HG03064 (cell line): ENCODE measurements around the gene FNTB.

ENCODE experiments used
- ATAC-seq: cut with Tn5 transposase; IDR thresholded peaks from one replicate; pipeline ENCODE4 v1.9.1; 2021; ENCODE audit warnings: low read depth; ENCODE audit not compliant: unreplicated experiment

The FNTB gene, protein sequence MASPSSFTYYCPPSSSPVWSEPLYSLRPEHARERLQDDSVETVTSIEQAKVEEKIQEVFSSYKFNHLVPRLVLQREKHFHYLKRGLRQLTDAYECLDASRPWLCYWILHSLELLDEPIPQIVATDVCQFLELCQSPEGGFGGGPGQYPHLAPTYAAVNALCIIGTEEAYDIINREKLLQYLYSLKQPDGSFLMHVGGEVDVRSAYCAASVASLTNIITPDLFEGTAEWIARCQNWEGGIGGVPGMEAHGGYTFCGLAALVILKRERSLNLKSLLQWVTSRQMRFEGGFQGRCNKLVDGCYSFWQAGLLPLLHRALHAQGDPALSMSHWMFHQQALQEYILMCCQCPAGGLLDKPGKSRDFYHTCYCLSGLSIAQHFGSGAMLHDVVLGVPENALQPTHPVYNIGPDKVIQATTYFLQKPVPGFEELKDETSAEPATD

DNA sequence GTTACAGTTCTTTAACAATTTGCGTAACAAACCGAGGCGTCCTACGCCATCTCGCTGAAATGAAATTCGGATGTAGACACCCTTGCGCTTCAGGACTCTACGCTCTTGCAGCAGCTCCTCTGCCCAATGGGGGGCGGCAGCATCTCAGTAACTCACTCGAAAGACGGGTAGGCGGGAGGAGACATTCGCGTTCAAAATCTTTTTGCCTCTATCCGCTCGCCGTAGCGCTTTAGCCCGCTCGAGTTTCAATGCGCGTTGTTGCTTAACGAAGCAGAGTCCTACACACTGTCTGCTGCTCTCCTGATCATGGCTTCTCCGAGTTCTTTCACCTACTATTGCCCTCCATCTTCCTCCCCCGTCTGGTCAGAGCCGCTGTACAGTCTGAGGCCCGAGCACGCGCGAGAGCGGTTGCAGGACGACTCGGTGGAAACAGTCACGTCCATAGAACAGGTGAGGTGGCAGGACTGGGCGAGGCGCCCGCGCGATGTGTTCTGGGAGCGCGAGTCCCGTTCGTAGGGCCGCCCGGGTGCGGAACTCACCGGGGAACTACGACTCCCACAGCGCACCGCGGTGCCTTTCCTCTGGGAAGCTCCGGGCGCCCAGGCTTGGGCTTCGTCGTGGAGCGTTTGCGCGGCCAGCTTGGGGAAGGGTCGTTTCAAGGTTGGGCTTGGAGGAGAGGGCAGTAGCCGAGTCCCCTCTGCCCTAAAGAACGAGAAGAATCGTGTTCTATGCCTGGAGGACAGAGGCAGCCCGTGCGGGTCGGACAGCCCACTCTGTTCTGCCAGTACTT, at the start of gene FNTB:
Gene FNTB, plus strand, starts transcription at position 248 of the 790 bp plus-strand sequence. Its CDS starts 59 bp downstream, at position 307.
- ATAC-seq = peak; percentile 95

DNA sequence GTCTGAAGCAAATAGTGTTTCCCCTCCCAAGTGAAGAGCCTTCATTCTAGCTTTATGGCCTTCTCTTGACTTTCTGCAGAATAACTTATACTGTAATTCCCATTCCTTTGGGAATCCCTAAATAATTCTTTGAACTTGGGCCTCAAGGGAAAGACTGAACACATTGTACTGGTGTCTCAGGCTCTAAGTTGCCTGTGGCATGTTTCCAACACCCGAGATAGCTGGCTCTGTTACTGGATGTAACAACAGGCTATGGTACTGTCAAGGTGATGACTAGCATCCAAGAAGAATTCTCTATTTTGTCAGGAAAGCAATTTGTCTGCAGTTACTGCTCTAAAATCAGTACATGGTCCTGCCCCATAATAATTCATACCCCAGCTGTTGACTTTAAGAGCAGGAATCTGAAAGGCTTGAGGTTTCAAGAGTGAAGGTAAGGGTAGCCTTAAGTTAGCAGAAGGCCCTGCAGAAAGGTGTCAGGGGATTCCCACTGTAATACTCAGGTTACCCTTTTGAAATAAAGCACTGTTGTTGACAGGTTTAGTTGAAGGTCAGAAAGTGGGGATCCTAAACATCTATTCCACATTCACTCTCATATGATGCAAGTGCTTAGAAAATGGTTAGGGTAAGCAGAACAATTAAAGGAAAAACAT, 49.4 kb upstream of the FNTB start:
- ATAC-seq = no peak

DNA sequence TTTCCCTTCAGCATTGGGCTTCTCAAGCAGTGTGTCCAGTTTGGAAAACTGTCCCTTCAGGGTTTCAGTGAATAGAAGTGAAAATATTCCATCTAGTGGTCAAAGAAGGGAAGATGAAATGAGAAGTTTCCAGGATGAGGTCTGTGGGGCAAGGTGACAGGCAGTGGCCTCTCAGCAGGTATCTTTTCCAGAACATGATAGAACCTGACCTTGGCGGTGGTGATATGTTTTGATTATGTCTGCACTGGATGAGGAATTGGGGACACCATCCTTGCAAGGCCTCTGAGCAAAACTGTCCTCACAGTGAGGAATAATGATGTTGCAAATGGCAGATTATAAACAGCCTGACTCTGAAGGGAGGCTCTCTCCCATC, 48.9 kb upstream of the FNTB start:
- ATAC-seq = no peak

DNA sequence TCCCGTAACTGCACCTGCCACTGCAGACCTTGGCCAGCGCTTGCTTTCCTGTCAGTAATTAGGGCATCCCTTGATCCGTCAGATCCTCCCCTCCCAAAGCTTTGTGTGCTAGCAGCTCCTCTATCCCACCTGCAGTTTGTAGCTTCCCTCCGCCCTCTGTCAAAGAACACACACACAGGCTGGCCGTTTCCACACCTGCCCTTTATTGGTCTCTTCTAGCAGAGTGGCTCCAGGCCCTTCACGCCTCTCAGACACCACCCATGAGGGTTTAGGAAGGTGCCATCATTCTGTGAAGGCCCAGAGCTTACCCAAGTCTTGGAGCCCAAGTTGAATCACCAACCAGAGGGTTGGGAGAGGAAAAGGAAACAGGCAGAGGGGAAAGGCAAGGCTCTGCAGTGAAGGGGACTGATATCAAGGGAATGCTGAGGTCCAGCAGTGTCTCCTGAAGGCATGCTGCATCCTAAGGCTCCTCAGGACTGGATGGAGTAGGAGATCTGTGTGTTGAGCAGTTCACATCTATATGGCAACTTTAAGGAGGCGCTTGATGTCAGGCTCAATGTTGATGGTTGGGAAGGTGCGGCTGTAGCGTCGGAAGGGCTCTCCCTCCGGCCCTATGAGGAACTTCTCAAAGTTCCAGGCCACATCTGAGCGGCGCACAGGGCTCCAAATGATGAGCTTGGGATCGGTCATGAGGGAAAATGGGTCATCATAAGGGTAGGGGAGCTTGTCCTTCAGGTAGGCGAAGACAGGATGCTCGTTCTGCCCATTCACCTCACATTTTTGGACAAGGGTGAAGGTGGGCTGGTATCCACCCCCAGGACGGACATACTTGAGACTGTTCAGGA, 47.5 kb upstream of the FNTB start:
- ATAC-seq = no peak

DNA sequence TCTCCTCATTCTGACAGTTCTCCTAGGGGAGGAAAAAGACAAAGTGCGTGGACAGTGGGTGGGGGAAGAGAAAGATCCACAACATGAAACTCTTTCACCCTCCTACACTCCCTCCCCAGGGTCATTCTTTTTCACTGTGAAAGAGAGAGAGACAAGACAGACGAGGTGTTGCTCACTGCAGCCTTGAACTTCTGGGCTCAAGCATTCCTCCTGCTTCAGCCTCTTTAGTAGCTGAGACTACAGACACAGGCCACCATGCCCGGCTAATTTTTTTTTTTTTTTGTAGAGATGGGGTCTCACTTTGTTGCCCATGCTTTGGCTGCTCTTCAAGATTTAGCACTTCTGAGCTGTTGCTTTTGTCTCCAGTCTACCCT, 46.9 kb upstream of the FNTB start:
- no peak for ATAC-seq

DNA sequence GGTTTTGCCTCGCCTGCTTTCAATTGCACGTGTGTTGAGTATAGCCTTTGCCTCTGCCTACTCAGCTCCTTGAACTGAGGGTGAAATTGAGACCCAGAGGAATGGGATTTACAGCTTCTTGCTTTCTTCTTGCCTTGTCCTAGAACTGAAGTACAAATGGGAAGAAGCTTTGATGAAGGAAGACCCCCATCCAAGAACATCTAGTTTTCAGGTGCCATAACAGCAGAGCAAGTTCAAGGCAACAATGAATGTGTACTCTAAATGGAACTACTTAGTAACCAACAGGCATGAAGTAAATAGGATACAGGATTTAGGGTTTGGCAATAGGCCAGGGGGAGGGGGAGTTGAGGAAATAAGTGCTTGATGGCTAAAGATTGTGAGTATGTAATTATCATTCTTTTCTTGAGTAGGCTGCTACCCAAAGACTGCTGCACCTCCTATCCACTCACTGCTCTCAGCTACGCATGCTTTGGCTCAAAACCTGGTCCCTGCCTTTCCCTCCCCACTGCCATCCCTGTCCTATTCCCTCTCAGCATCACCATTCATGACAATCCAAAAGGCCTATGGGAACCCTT, 46.3 kb upstream of the FNTB start:
- ATAC-seq = no peak

DNA sequence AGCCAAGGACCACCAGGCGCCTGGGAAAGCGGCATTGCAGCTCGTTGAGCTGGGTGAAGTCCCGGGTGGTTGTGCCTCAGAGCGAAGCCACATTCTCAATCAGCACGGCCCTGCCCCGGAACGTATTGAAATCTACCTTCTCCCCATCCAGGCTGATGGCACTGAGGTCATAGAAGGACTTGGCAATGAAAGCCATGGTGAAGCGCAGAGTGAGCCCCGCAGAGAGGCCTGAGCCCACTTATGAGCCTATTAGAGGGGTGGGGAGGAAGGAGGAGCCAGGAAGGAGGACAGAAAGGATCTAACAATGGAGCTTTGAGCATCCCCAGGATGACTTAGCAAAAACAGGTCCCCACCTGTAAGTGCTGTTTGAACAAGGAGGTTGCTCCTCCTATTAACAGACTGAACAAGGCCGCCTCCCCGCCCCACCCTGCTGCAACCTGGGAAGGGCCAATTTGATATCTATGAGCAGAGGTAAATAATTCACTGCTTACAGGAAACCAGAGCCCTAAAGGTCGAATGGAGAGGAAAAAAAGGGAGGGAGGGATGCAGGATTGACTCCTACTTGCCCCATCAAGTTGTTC, 44.1 kb upstream of the FNTB start, which contains the start of gene GPX2:
Gene GPX2, minus strand, starts transcription at position 215 of the 581 bp plus-strand sequence. Its CDS starts 19 bp downstream, at position 196.
- ATAC-seq = no peak

DNA sequence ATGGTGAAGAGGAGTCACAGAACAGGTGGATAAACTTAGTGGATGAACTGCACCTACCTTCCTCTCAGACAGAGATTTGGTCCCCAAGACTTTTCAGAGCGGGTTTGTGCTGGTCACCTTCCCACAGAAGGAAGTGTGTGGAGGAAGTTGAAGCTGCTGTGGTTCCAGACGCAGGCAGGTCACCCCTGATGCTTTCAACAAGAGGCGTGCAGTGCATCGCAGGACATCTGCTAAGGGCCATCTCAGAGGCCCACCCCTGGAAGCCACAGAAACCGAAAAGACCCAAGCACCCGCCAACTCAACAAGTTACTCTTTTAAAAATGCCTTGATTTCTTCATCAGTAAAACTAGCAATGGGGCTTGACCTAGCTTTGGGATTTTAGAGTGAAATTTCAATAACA, 43.1 kb upstream of the FNTB start:
- ATAC-seq = no peak

DNA sequence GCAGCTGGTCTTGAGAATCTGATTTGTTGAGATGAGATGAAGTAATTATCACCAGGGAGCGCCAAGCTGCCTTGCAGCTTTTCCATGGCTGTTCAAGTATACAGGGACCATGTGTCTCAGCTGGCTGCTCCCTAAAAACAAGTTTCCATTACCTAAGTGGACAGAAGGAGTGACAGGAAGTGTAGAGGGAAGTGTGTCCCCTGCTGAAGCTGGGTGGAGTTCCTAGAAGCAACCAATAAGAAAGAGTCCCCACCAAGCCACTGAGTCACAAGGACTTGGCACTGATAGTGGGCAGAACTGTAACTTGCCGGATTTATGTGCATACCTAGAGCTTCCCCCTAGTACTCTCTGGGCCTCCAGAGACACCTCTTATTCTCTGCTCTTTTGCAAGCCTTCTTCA, 42.7 kb upstream of the FNTB start:
- no peak for ATAC-seq

DNA sequence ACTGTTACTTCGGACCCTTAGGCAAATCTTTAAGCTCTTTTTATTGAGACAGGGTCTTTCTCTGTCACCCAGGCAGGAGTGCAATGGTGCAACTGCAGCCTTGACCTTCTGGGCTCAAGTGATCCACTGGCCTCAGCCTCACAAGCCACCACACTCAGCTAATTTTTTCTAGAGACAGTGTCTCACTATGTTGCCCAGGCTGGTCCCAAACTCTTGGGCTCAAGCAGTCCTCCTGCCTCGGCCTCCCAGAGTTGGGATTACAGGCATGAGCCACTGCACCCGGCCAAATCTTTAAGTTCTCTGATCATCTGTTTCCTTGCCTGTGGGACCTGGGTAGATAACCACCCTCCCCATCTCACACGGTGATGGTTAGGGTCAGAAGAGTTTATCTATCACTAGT, 41.8 kb upstream of the FNTB start:
- no peak for ATAC-seq

DNA sequence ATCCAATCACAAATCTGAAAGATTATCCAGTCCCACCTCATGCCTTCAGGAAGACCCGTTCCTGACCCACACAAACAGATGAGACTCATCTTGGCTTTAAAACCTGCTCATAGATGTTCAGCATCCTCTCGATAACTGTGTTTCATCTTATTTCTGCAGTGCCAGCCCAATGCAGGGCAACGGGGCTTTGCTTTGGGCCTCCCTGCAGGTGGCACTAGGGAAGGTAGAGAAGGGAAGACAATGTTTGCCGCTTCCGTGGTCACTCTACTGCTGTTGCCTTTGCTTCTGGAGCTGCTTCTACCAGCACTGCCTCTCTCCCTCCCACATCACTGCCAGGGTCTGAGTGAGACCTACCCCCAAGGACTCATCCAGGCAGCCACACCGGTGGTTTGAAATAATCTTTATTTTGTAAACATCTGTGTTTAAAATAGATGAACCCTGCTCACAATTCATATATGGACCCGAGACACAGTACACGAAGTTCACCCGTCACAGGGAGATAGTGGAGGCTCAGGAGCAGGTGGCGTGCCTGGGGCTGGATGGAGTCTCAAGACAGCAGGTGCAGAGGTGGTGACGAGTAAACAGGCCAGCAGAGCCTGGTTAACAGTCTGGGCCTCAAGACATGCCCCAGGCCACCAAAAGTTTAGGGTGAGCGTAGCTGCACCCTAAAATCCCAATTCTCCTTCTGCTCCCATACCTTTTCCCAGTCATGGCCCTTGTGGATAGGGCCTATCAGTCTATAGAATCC, 41.1 kb upstream of the FNTB start:
- ATAC-seq = no peak

DNA sequence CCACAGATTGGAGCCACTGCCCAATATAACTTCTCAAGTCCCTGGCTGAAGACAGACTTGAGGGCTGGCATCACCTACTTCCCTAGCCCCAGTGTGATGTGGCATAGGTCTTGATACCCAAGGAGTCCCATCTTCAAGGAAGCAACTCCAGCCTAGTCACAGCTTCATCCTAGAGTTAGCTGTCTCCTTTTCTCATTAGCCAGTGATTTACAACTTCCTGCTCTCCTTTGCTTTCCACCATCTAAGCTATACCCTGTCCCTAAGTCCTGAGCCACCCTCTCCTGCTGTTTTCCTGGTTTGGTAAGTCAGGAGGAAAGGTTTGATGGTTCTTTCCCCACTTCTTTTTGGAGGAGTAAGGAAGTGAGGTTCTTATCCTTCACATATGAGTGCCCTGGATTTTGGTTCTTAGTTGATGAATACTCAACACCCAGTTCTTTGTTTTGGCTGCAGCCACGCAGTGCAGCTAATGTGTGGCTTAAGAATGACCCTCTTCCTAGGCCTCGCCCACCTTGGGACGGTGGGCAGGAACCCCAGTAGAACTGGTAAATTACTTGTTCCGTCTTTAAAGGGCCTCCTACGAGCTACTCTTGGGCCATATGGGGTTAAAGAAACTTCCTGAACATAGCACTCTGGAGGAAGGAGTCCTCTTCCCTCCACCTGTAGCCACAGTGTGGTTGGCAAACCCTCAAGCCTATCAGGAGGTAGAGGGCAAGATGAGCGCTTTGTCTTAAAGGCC, 40.2 kb upstream of the FNTB start:
- no peak for ATAC-seq

DNA sequence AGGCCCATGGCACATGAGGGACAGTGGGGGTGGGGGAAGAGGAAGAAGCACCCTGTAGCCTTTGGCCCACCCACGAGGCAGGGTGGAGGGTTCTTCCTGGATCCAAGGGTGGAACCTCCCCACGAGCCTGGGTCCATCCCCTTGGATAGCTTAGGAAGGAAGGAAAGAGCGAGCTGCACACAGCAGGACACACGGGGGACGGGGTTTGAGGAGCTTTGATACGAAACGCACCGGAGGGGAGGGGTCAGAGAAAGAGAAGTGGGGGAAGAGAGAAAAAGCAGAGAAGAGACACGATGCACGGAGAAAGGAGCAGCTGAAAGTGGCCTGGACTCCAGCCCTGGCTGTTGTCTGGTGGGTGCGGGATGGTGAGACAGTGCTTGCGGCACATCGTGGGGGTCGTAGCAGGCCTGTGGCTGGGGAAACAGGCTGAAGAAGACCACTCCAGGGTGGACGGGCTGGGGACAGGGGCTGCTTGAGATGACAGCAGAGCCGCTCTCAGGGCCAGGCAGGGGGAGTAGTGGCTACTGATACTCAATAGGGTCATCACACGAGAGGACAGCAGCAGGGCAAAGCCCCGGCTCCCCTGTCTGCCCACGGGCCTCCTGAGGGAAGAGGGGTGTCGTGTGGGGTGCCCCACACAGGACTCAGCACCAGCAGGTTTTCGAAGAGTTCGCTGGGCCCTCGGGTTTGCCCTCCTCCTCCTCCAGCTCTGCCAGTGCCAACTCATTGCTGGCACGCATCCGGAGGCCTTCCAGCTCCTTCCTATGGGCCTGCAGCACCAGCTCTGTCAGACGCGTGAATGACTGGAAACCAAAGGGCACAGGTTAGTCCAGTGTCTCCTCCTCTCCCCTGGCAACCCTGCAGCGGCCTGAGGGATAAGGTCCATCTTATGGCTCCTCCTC, 38.7 kb upstream of the FNTB start:
- ATAC-seq = no peak

DNA sequence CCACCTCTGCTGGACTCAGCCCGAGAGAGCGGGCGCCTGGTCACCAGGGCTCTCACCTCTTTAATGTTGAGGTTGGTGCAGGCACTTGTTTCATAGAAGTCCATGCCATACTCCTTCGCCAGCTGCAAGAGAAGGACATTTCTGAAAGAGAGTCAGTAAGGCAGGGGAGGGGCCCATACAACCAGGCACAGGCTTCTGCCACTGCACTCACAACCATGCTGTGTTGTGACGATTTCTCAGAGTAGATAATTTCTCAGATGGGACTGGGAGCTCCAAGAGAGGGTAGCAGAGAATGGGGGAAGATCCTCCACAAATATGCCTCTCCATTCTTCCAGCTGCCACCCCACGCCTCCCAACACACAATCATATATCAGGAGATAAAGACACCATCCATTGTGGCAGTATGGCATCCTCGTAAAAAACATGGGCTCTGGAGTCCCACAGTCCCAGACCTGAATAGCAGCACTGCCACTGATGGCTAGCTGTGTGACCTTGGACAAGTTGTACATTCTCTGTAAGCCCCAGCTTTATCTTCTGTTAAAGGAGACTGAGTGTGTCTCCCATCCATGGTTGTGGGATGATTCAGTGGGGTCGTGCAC, 38.0 kb upstream of the FNTB start:
- no peak for ATAC-seq

DNA sequence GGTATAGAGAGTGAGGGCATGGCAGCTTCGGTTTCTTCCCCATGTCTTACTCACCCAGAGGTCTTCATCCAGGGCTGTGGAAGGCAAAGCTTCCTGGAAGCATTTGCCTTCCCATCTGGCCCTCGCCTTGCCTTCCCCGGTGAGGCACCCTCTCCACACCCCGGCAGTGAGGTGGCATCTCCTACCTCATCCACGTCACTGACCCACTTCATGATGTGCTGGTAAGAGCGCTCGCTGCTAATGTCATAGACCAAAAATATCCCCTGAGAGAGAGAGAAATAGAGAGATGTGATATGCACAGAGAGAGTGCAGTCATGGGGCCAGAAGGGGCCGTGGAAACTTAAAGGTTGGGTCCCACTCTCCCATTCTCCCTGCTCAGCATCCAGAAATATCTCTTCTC, 35.8 kb upstream of the FNTB start:
- ATAC-seq = no peak

DNA sequence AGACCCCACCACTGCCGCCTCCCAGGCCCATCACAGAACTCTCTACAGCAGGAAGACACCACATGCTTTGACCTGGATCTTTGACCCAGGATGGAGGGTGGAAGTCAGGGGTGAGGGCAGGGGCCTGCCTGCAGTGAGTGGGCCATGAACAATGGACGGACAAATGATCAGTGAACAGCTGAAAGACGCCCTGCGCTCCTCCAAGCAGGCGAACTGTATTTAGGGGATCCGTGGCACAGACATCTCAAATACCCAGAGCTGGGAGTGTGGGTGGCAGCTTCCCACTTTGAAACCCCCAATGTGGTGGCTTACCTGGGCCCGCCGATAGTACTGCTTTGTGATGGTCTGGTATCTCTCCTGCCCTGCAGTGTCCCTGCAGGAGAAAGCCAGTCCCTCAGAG, 35.4 kb upstream of the FNTB start:
- ATAC-seq = no peak

DNA sequence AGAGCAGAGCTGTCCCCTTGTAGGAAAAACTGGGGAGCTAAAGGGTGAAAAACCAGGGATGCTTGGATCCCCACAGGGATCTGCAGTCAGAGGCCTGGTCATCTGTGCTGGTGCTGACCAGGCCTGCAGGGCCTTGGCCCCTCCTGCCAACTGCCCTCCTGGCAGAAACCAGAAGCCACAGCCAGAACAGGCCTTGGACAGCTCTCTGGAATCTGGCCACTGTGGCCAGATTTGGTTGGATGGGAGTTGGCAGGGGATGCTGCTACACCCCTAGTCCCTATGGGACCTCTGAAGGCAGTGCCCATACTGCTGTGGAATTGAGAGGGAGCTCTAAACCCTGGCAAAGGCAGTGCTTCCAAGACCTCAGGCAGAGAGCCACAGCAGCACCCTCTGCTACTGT, 35.0 kb upstream of the FNTB start:
- no peak for ATAC-seq
